ENCODE results near the gene GALNT9.

GALNT9 gene

GRCh38 chr12:132341318-132342050 is 12.1 kb upstream of the GALNT9 start:
- TF ChIP-seq ZFX (IDR thresholded peaks at IDR 0.05; ENCODE audit: borderline replicate concordance) (no peak), CTCF (IDR thresholded peaks at IDR 0.05) (no peak)
- H3K27ac ChIP-seq, result no peak overlapping the region

- TF ChIP-seq CTCF (IDR thresholded peaks at IDR 0.05) (no peak), ZFX (IDR thresholded peaks at IDR 0.05; ENCODE audit: borderline replicate concordance) (no peak)
- no peak overlapping the region for H3K27ac ChIP-seq
These were observed 11.1 kb upstream of the GALNT9 start for GRCh38 chr12:132340266-132341035.

- no peak overlapping the region for H3K27ac ChIP-seq
- TF ChIP-seq ZFX (IDR thresholded peaks at IDR 0.05; ENCODE audit: borderline replicate concordance) (no peak), CTCF (IDR thresholded peaks at IDR 0.05) (no peak)
These were observed 10.5 kb upstream of the GALNT9 start for GRCh38 chr12:132339856-132340255.

GRCh38 chr12:132338781-132339180 is 9.4 kb upstream of the GALNT9 start:
- H3K27ac ChIP-seq, result no peak overlapping the region
- TF ChIP-seq ZFX (IDR thresholded peaks at IDR 0.05; ENCODE audit: borderline replicate concordance) (no peak), CTCF (IDR thresholded peaks at IDR 0.05) (no peak)

GRCh38 chr12:132338311-132338710 is 8.9 kb upstream of the GALNT9 start:
- H3K27ac ChIP-seq, result no peak overlapping the region
- TF ChIP-seq CTCF (IDR thresholded peaks at IDR 0.05), result no peak
- TF ChIP-seq ZFX (IDR thresholded peaks at IDR 0.05; ENCODE audit: borderline replicate concordance), result no peak

- no peak for TF ChIP-seq ZFX (IDR thresholded peaks at IDR 0.05; ENCODE audit: borderline replicate concordance)
- no peak for TF ChIP-seq CTCF (IDR thresholded peaks at IDR 0.05)
- no peak overlapping the region for H3K27ac ChIP-seq
These were observed 8.2 kb upstream of the GALNT9 start for GRCh38 chr12:132337557-132337956.

All from 22Rv1 (cell line).